GM18868 (cell line): ENCODE results near the gene TBL1Y.
"Not testable (repeated sequence)": the region's sequence is repeated elsewhere in the genome, so short reads cannot be mapped to it uniquely, and the experiment has no call there.

Experiments
- ATAC-seq: cut with Tn5 transposase; IDR thresholded peaks from one replicate; pipeline ENCODE4 v1.9.1; 2021; ENCODE audit warnings: mild to moderate bottlenecking, moderate library complexity; ENCODE audit not compliant: unreplicated experiment

TBL1Y gene

GRCh38 chrY:6910372-6911252 is at the start of gene TBL1Y:
Gene TBL1Y, plus strand, starts transcription at chrY:6910697. Its CDS starts 114,388 bp downstream, at chrY:7025085.
- ATAC-seq: no peak

GRCh38 chrY:6894496-6894895 is 16.0 kb upstream of the TBL1Y start:
- no peak for ATAC-seq

GRCh38 chrY:6895236-6895635 is 15.3 kb upstream of the TBL1Y start:
- no peak for ATAC-seq

DNA sequence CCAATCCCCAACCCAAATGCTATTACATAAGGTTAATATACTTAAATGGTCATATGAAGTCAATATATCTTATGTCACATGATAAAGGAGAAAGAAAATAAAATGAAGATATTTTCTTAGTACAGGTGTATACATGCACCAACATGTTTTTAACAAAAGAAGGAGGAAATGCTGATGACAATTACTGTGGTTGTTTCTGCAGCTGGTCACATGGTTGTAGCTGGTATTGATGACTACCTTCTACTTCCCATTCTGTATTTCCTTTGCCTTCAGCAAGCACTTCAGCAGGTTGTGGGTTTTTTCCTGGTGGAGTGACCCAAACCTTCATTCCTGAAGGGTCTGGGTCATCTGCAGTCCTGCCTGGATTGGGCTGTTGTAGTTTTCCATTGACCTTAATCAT is 8.4 kb upstream of the TBL1Y start:
- ATAC-seq: not testable (repeated sequence)

- ATAC-seq: no peak
Observed at GRCh38 chrY:6907591-6907990, 2.9 kb upstream of the TBL1Y start.

DNA sequence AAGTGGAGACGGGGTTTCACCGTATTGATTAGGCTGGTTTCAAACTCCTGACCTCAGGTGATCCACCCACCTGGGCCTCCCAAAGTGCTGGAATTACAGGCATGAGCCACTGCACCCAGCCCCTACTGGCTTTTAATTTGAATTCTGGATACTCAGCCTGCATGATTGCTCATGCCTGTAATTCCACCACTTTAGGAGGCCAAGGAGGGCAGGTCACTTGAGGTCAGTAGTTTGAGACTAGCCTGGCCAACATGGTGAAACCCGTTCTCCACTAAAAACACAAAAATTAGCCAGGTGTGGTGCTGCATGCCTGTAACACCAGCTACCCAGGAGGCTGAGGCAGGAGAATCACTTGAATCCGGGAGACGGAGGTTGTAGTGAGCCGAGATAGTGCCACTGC is 2.5 kb upstream of the TBL1Y start:
- not testable (repeated sequence) for ATAC-seq

DNA sequence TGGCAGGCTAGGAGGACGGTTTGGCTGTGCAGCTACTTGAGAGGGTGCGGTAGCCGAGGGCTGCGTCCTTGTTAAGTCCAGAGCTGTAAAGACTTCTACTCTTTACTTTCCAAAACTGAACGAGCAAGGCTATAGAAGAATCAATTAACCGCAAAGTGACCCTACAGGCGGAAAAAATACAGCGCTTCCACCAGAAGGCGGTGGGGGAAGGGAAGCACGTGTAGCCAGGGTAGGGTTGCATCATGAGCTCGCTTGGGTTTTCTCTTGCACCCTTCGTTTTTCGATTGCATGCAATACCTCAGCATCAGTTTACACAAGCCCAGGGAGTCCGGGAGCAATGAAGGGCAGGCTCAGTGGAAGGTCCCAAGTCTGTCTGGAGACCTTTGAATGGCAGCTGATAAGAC is 1.4 kb upstream of the TBL1Y start:
- ATAC-seq: no peak

- ATAC-seq: no peak
Observed at GRCh38 chrY:6909856-6910255, 641 bp upstream of the TBL1Y start.

- no peak for ATAC-seq
Observed at GRCh38 chrY:6911253-6911881, 870 bp downstream of the TBL1Y start, which contains the start of gene AMELY. Gene AMELY, minus strand, starts transcription at chrY:6911752. Its CDS starts 39,144 bp downstream, at chrY:6872608.

- ATAC-seq: no peak
Observed at GRCh38 chrY:6913362-6913761, 2.9 kb downstream of the TBL1Y start.

GRCh38 chrY:6921061-6921460 is 10.6 kb downstream of the TBL1Y start:
- ATAC-seq: no peak

- no peak for ATAC-seq
Observed at GRCh38 chrY:6928265-6928664, 17.8 kb downstream of the TBL1Y start.

DNA sequence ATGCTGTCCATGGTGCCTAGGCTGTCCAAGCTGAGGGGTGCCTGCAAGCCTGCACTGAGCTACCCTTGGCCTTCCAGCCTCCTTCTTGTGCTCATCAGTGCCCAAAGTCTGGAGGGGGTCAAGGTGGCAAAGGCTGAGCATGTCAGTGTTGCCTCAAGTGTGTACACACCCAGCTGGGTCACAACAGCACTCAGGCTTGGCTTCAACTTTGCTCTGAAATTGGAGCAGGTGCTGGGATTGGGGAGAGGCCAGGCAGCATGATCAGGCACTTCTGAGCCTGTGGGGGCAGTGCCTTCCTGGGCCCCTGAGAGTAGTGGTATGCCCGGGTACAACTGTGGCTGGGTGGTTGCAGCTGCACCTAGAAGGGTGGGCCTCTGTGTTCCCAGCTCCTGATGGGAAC is 18.7 kb downstream of the TBL1Y start:
- ATAC-seq: no peak

GRCh38 chrY:6931779-6932396 is 21.4 kb downstream of the TBL1Y start:
- no peak for ATAC-seq

GRCh38 chrY:6935497-6935896 is 25.0 kb downstream of the TBL1Y start:
- ATAC-seq: no peak

GRCh38 chrY:6947695-6948094 is 37.2 kb downstream of the TBL1Y start:
- no peak for ATAC-seq

GRCh38 chrY:6948378-6948777 is 37.9 kb downstream of the TBL1Y start:
- no peak for ATAC-seq

GRCh38 chrY:6949947-6950346 is 39.5 kb downstream of the TBL1Y start:
- ATAC-seq: no peak

GRCh38 chrY:6964732-6965131 is 54.2 kb downstream of the TBL1Y start:
- no peak for ATAC-seq

DNA sequence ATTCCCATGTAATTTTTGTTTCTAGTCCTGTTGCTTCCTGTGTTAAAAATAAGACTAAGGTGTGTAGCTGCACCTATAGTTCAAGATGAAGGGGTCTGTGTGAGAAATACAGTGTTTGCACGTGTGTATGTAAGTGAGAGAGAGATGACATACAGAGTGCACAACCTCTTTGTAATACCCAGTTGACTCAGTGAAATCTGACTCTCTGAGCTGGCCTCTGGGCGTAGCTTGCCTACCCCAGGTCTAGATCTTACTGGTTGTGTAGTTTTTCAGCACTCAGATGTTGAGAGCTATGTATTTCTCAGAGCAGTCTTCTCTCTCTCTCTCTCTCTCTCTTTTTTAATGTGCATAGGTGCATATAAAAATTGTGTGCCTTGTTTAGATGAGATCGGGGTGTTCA is 56.0 kb downstream of the TBL1Y start:
- peak; percentile 87 for ATAC-seq

DNA sequence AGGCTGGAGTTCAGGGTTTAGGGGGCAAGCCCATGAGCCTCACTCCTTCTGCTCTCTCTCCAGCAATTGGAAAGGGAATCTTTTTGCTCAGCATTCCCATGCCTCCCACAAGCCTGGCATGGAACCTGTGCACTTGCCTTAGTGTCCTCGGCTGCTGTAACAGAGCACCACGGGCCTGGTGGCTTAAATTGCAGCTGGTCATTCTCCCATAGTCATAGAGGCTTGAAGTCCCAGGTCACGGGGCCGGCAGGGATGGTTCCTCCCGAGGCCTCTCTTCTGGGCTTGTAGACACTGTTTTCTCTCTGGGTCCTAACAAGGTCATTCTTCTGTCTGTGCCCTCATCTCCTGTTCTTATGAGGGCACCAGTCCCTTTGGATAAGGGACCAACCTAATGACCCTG is 57.2 kb downstream of the TBL1Y start:
- ATAC-seq: no peak

GRCh38 chrY:6968191-6968590 is 57.7 kb downstream of the TBL1Y start:
- ATAC-seq: no peak
